ENCODE measurements around the gene BDKRB2. TPM values are rescaled to one million over a fixed set of nuclear protein-coding genes. Genes with fewer than 3 reads are reported as not detected.

The BDKRB2 gene
- total and polyA plus RNA-seq, 2 of the 8 experiments (the other 6 are each of a cell fraction or from before 2014, with no cell fraction given), result 0.13 to 0.21 TPM

DNA sequence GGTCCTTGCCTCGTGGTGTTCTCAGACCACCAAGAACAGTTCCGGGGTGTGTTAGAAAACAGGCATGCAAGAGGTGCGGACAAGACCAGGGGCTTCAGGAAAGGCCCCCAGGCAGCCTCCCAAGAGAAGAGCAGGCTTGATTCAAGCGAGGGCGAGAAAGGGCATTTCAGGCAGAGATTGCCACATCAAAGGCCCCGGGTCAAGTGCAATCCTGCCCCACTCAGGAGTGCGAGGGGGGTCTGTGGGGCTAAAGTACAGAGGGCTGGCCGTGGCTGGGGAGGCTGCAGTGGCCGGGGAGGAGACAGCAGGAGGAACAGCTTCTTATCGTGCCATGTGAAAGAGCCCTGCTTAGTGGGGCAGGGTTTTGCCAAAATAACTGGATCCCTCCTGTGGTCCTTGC is 2.7 kb upstream of the BDKRB2 start:
- Histone ChIP-seq H2BK5ac (ENCODE audit: low read depth, low read length) (no peak overlapping the region), H2AK5ac (ENCODE audit: low read depth, low read length) (no peak overlapping the region), H3K36me3 (ENCODE audit: control insufficient read depth in 2 of 4, insufficient read depth in 4 of 4, low read length in 3 of 4) (no peaks in the 10 kb centered on the region), H3K23ac (ENCODE audit: insufficient read length) (no peak overlapping the region), H3K18ac (ENCODE audit: extremely low read depth, low read length) (no peak overlapping the region), H3K14ac (ENCODE audit: insufficient read length) (no peak overlapping the region), H2BK12ac (ENCODE audit: low read depth, low read length) (no peak overlapping the region), H2BK20ac (ENCODE audit: low read length) (no peak overlapping the region), H4K5ac (ENCODE audit: insufficient read length, low read depth, low read length) (no peak overlapping the region), H3K9ac (replicated peaks in 1 of 4; ENCODE audit: extremely low read depth in 1 of 4, low read depth in 3 of 4, low read length in 3 of 4) (no peak overlapping the region), H3K23me2 (ENCODE audit: low read depth, low read length) (peaks cover 10% of the 10 kb centered on the region; the same call in 1 of the 2 replicates), H3K79me1 (ENCODE audit: low read depth, low read length) (no peaks in the 10 kb centered on the region), H2AFZ (ENCODE audit: low read length) (no peak overlapping the region), H2BK15ac (ENCODE audit: low read length) (no peak overlapping the region), H3K79me2 (ENCODE audit: control insufficient read depth in 1 of 2, insufficient read depth in 2 of 2, low read length in 2 of 2) (no peaks in the 10 kb centered on the region), H4K20me1 (replicated peaks in 1 of 2; ENCODE audit: control insufficient read depth in 1 of 2, insufficient read depth in 2 of 2, low read length in 2 of 2) (no peaks in the 10 kb centered on the region), H4K8ac (ENCODE audit: extremely low read depth, insufficient read depth, low read length) (no peak overlapping the region), H3K4me2 (ENCODE audit: insufficient read depth in 1 of 2, low read depth in 2 of 2, low read length in 2 of 2) (no peak overlapping the region), H3K9me3 (ENCODE audit: insufficient read depth in 2 of 2, low read depth in 1 of 2, low read length in 1 of 2) (no peaks in the 10 kb centered on the region), H3K27me3 (replicated peaks in 1 of 4; ENCODE audit: control insufficient read depth in 3 of 4, extremely low read depth in 1 of 4, insufficient read depth in 3 of 4, low read length in 3 of 4) (peaks cover 0 to 22% (median 20%) of the 10 kb centered on the region in 4 experiments; a peak in 6 of 7 replicates), H3K4me1 (replicated peaks in 1 of 4; ENCODE audit: control insufficient read depth in 3 of 4, insufficient read depth in 4 of 4, low read length in 3 of 4) (peaks cover 0 to 24% (median 7%) of the 10 kb centered on the region in 4 experiments; a peak in 6 of 7 replicates), H3K27ac (ENCODE audit: low read depth, low read length) (no peak overlapping the region), H4K91ac (replicated peaks; ENCODE audit: insufficient read length, low read length) (no peak overlapping the region), H3K4ac (replicated peaks; ENCODE audit: insufficient read length, low read depth, low read length) (no peak overlapping the region), H3K4me3 (ENCODE audit: extremely low read depth in 1 of 4, insufficient read depth in 2 of 4, low read depth in 3 of 4, low read length in 4 of 4) (no peak overlapping the region), H2BK120ac (replicated peaks; ENCODE audit: low read depth, low read length) (no peak overlapping the region), H3K56ac (replicated peaks; ENCODE audit: insufficient read length, low read depth, low read length) (no peak overlapping the region)
- FAIRE-seq (no peak), DNase-seq (ENCODE audit: low read depth in 1 of 2, low spot score in 2 of 2) (no peak)
- WGBS, 2 experiments (ENCODE audit: extremely low coverage in 1 of 2, insufficient coverage in 1 of 2, insufficient read length in 1 of 2, insufficient replicate concordance in 2 of 2, low coverage in 1 of 2, low lambda C conversion rate in 2 of 2, missing lambda C conversion rate in 1 of 2), result 82% methylated on average over 10 of the region's 10 CpGs; no CpG with 5 or more reads in 1 of the 2 experiments
- ChIA-PET CTCF (ENCODE audit: partially characterized antibody) (no interaction called here), POLR2A (ENCODE audit: partially characterized antibody) (no interaction called here)
- TF ChIP-seq PHF8 (conservative IDR thresholded peaks at IDR 0.05; ENCODE audit: low read depth, low read length) (no peak), POU5F1 (IDR thresholded peaks at IDR 0.05; ENCODE audit: low read depth, low read length) (no peak), KDM1A (IDR thresholded peaks at IDR 0.05; ENCODE audit: borderline replicate concordance, low read length) (no peak), EZH2 (IDR thresholded peaks at IDR 0.05; ENCODE audit: low read depth, low read length, severe bottlenecking) (no peak), CEBPB (IDR thresholded peaks at IDR 0.05; ENCODE audit: low read depth, low read length) (no peak), POLR2AphosphoS5 (IDR thresholded peaks at IDR 0.05; ENCODE audit: low read depth, low read length) (no peak), SIX5 (IDR thresholded peaks at IDR 0.05; ENCODE audit: low read depth, low read length) (no peak), TBP (IDR thresholded peaks at IDR 0.05; ENCODE audit: low read depth, low read length) (no peak), SIRT6 (IDR thresholded peaks at IDR 0.05; ENCODE audit: low read length) (no peak), CTBP2 (IDR thresholded peaks at IDR 0.05; ENCODE audit: borderline replicate concordance, insufficient read depth, insufficient read length, low read length) (no peak), SUZ12 (IDR thresholded peaks at IDR 0.05; ENCODE audit: low read length) (no peak), MAX (IDR thresholded peaks at IDR 0.05) (no peak), RBBP5 (IDR thresholded peaks at IDR 0.05; ENCODE audit: borderline replicate concordance, low read depth, low read length) (no peak), BACH1 (IDR thresholded peaks at IDR 0.05; ENCODE audit: low read length) (no peak), MAFK (IDR thresholded peaks at IDR 0.05; ENCODE audit: low read depth, low read length) (no peak)

Measured in H1 (cell line).